Activated CD8-positive, alpha-beta memory T cell treated with anti-CD3 and anti-CD28 coated beads, Interleukin-2, amount 50 U/mL, for 4 hours (primary cell): ENCODE data around the gene L1TD1.
"Not testable (repeated sequence)": the region's sequence is repeated elsewhere in the genome, so short reads cannot be mapped to it uniquely, and the experiment has no call there.

ENCODE experiments used
- DNase-seq: peaks from one replicate; pipeline ENCODE4 v3.0.0-alpha.2; 2020

Gene L1TD1, protein sequence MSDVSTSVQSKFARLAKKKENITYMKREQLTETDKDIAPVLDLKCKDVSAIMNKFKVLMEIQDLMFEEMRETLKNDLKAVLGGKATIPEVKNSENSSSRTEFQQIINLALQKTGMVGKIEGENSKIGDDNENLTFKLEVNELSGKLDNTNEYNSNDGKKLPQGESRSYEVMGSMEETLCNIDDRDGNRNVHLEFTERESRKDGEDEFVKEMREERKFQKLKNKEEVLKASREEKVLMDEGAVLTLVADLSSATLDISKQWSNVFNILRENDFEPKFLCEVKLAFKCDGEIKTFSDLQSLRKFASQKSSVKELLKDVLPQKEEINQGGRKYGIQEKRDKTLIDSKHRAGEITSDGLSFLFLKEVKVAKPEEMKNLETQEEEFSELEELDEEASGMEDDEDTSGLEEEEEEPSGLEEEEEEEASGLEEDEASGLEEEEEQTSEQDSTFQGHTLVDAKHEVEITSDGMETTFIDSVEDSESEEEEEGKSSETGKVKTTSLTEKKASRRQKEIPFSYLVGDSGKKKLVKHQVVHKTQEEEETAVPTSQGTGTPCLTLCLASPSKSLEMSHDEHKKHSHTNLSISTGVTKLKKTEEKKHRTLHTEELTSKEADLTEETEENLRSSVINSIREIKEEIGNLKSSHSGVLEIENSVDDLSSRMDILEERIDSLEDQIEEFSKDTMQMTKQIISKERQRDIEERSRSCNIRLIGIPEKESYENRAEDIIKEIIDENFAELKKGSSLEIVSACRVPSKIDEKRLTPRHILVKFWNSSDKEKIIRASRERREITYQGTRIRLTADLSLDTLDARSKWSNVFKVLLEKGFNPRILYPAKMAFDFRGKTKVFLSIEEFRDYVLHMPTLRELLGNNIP

DNA sequence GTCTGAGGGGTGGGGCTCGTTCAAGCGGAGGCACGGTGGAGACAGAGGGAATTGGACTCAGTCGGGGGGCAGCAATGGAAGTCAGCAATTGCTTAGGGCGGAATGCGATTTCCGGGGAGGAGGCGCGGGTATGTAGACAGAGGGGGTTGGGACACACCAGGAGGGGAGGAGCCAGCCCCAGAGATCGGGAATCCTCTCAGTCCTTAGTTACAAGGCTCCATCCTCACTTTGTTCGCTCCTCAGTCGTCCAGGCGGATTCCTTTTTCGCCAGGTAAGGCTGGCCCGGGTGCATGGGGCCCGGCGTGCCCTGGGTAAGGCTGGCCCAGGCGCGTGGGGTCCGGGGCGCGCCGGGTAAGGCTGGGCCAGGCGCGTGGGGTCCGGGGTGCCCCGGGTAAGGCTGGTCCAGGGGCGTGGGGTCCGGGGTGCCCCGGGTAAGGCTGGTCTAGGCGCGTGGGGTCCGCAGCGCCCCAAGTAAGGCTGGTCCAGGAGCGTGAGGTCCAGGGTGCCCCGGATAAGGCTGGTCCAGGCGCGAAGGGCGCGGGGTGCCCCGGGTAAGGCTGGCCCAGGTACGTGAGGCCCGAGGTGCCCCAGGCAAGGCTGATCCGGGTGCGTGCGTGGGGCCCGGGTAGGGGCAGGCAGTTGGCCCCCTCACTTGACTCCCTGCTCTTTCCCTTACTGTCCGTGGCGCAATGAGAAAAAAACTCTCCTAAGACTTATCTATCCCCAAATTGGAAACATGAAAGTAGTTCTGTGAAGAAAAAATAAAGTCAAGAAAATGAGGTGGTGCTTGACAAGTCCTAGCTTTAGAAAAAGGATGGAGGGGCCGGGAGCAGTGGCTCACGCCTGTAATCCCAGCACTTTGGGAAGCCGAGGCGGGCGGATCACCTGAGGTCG is at the start of gene L1TD1:
TSS of gene L1TD1 (plus strand) at position 199 of the 894 bp plus-strand sequence. CDS start 11,780 bp downstream, outside the sequence.
- DNase-seq, result no peak

DNA sequence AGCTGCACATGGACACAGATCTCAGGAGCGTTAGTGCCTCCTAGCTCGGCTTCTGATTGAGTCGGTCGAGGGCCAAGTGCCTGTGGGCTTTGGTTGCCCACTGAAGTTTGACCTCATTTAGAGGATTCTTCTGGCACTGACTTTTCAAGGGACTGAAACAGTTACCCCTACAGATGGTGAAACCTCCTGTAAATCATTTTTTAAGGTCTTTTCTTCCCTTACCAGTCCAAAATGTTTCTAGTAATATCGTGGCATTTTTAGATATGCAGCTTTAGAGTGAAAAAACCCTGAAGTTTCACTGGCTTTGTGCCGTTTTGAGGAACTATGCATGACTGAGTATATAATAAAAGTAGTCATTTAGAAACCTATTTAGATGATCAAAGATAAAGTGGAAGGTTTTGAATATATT is 34.7 kb upstream of the L1TD1 start:
- DNase-seq, result no peak

- DNase-seq, result no peak
Measured at GRCh38 chr1:62161711-62162110, 32.9 kb upstream of the L1TD1 start.

GRCh38 chr1:62170380-62170779 is 24.3 kb upstream of the L1TD1 start:
- not testable (repeated sequence) for DNase-seq

DNA sequence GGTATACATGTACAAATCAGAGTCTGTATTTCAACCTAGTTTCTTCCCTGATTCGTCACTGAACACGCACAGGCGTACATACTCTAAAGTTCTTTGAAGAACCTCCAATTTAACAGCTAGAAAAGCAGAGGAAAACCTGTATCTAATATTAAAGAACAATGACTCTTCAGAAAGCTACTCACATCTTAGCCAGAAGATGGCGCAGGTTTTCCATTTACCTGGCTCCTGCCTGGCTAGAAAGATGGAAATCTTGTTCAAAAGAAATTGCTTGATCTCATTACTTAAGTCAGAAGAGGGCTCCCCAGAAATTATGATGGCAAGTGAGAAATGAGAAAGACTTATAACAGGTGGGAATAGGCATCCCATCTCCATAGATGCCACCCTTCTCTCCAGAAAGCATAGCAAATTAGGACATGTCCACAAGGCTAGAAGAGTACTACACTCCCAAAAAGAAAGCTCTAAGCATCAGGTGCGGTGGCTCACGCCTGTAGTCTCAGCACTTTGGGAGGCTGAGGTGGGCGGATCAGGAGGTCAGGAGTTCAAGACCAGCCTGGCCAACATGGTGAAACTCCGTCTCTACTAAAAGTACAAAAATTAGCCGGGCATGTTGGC is 19.0 kb upstream of the L1TD1 start:
- DNase-seq, result peak; percentile 32

GRCh38 chr1:62176597-62177312 is 17.9 kb upstream of the L1TD1 start:
- no peak for DNase-seq

DNA sequence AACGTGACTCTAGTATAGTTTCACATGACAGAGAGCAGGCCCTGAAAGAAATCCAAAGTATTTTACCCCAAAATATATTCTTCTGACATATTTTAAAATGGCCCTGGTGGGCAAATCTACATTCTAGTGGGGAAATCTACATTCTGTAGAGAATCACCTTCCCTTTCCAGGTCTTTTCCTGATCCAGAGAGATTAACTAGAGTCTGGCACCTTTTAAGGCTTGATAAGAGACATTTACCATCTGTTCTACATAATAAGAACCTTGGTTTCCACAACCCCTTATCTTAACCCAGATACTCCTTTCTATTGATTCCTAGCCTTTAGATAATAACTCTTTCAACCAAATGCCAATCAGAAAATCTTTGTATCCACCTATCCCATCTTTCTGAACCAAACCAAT is 17.0 kb upstream of the L1TD1 start:
- DNase-seq, result no peak

DNA sequence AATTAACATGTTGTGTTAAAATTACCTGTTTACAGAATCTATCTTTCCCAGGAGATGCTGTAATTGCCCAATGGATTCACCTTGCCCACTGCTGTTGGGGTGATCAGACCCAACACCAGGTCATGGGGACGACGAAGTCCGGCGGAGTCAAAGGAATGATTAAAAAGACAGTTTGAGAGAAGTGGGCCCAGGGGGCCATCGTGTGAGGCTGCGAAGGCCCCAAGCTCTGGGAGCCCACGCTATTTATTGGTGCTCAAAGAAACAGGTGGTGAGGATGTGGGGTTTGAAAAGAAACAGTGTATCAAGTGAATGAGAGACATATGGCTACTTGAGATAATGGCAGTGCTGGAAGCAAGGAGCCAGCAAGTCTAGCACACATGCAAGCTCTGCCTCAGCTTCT is 16.3 kb upstream of the L1TD1 start:
- no peak for DNase-seq

- not testable (repeated sequence) for DNase-seq
Measured at GRCh38 chr1:62180054-62180453, 14.6 kb upstream of the L1TD1 start.

DNA sequence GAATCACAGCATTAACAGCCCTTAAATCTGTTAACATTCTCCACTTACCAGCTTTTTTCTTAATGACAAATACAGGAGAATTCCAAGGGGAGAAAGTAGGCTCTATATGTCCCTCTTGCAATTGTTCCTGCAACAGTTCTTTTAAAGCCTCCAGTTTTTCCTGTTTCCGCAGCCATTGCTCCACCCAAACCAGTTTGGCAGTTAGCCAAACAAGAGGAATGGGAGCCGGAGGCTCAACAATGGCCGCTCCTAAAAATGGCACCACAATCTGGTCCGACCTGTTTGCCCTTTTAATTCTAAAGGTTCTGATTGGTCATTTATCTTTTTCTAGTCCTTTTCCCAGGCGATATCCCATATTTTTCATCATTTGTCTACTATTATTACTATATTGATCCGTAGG is 14.0 kb upstream of the L1TD1 start:
- no peak for DNase-seq

- DNase-seq, result no peak
Measured at GRCh38 chr1:62181532-62181931, 13.1 kb upstream of the L1TD1 start.

DNA sequence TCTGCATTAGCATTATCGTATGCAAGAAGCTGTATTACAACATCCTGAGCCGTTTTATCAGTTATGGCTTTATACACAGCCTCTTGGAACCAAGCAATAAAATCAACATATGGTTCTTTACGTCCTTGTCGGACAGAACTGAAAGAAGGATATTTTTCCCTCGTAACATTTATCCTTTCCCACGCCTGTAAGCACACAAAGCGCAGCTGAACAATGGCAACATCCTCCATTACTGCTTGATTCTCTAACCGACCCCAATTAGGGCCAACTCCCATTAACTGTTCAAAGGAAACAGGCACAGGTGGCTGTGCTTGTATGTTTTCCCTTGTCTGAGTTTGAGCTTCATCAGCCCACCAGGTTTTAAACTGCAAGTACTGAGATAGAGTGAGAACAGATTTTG is 12.5 kb upstream of the L1TD1 start:
- not testable (repeated sequence) for DNase-seq

DNA sequence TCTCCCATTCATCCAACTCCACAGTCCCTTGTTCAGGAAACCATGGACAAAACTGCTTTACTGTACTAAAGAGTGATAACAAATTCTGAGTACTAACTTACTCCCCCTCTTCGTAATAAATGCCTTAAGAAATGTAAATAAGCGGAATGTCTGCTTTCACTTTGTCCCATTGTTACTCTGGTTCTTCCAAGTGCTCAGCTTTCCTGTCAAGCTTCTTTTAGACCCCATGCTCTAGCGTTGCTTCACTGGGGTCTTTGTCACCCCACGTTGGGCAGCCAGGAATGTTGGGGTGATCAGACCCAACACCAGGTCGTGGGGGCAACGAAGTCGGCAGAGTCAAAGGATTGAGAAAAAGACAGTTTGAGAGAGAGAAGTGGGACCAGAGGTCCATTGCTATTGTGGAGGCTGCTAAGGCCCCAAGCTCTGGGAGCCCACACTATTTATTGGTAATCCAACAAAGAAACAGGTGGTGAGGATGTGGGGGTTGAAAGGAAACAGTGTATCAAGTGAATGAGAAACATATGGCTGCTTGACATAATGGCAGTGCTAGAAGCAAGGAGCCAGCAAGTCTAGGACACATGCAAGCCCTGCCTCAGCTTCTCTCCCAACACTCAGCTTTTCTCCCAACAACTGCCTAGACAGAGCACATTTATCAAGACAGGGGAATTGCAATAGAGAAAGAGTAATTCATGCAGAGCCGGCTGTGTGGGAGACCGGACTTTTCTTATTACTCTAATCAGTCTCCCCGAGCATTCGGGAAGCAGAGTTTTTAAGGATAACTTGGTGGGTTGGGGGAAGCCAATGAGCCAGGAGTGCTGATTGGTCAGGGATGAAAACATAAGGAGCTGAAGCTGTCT is 11.3 kb upstream of the L1TD1 start:
- not testable (repeated sequence) for DNase-seq

DNA sequence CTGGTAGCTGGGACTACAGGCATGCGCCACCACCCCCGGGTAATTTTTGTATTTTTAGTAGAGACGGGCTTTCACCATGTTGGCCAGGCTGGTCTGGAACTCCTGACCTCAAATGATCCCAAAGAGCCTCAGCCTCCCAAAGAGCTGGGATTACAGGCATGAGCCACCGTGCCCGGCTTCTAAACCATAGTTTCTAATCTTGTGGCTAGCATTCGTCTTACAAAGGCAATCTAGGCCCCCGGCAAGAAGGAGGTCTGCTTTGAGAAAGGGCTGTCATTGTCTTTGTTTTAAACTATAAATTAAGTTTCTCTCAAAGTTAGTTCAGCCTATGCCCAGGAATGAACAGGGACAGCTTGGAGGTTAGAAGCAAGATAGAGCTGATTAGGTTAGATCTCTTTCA is 10.3 kb upstream of the L1TD1 start:
- DNase-seq, result no peak

GRCh38 chr1:62185233-62185632 is 9.4 kb upstream of the L1TD1 start:
- not testable (repeated sequence) for DNase-seq

DNA sequence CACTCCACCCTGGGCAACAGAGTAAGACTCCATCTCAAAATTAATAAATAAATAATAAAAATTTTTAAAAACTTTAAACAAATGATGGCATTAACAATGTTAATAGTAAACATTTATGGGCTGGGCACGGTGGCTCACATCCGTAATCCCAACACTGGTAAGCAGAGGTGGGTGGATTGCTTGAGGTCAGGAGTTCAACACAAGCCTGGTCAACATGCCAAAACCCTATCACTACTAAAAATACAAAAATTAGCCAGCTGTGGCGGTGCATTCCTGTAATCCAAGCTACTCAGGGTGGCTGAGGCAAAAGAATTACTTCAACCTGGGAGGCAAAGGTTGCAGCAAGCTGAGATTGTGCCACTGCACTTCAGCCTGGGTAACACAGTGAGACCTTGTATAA is 9.0 kb upstream of the L1TD1 start:
- DNase-seq, result no peak

DNA sequence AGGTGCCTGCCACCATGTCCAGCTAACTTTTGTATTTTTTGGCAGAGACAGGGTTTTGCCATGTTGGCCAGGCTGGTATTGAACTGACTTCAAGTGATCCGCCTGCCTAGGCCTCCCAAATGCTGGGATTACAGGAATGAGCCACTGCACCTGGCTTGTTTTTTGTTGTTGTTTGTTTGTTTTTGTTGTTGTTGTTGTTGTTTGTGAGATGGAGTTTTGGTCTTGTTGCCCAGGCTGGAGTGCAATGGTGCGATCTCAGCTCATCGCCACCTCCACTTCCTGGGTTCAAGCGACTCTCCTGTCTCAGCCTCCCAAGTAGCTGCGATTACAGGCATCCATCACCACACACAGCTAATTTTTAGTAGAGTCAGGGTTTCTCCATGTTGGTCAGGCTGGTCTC is 7.1 kb upstream of the L1TD1 start:
- DNase-seq, result no peak

- DNase-seq, result no peak
Measured at GRCh38 chr1:62188111-62188510, 6.5 kb upstream of the L1TD1 start.

- no peak for DNase-seq
Measured at GRCh38 chr1:62196086-62196690, 1.5 kb downstream of the L1TD1 start.

- DNase-seq, result no peak
Measured at GRCh38 chr1:62198069-62198780, 3.6 kb downstream of the L1TD1 start.
